ENCODE measurements around the gene LMNA.

DNA sequence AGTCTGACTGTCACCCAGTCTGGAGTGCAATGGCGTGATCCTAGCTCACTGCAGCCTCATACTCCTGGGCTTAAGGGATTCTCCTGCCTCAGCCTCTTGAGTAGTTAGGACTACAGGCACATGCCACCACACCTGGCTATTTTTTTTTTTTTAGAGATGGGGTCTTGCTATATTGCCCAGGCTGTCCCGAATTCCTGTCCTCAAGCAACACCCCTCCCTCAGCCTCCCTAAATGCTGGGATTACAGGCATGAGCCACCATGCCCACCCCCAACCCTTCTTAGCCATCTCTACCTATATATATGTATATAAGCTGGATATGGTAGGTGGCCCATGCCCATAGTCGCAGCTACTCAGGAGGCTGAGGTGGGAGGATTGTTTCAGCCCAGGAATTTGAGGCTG is 66.0 kb downstream of the LMNA start:
- TF ChIP-seq, protein P1, sequence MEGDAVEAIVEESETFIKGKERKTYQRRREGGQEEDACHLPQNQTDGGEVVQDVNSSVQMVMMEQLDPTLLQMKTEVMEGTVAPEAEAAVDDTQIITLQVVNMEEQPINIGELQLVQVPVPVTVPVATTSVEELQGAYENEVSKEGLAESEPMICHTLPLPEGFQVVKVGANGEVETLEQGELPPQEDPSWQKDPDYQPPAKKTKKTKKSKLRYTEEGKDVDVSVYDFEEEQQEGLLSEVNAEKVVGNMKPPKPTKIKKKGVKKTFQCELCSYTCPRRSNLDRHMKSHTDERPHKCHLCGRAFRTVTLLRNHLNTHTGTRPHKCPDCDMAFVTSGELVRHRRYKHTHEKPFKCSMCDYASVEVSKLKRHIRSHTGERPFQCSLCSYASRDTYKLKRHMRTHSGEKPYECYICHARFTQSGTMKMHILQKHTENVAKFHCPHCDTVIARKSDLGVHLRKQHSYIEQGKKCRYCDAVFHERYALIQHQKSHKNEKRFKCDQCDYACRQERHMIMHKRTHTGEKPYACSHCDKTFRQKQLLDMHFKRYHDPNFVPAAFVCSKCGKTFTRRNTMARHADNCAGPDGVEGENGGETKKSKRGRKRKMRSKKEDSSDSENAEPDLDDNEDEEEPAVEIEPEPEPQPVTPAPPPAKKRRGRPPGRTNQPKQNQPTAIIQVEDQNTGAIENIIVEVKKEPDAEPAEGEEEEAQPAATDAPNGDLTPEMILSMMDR (IDR thresholded peaks at IDR 0.05 in 4 of 5, conservative IDR thresholded peaks at IDR 0.05 in 1 of 5), result no peak
- no peak for TF ChIP-seq POLR2A (IDR thresholded peaks at IDR 0.05)

All from gastrocnemius medialis (tissue), 4 donors.